ENCODE results near the gene NRP2.

The NRP2 gene

GRCh38 chr2:205688417-205689200 is 6.3 kb downstream of the NRP2 start:
- DNase-seq = peak in 1 of 2 experiments; percentile 19

DNA sequence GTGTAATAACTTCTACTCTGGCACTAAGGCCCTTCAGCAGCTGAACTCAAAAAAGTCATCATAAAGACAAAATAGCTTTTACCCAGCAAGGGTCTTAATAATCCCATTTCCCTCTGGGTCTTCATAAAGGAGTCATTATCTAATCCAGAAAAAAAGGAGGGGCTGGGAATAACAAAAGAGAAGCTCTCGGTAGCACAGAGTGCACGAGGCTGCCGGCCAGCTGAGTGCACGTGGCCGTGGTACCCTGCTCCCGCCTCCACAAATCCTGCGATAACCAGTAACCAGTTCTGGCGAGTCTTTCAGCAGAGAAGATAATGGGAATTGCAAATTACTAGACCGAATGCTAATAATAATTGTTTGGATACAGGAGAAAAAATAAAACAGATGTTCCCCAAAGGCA is 7.5 kb downstream of the NRP2 start:
- no peak for DNase-seq

DNA sequence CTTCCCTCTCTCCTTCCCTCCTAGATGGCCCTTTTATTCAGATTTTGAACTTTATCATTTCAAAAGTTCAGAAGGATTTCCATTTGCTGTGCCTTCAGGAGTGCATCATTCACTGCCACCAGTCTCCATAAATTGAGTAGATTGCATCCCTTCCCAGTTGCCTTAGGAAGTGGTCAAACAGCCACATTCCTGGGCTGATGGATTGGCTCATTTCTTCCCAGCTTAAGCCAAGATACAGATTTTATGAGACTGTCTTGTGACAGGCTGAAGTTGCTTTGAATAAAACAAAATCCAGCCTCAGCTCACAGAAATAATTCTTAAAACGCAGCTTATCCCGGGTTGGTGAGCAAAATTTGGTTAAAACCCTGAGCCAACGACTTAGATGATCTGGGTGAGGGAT is 9.8 kb downstream of the NRP2 start:
- DNase-seq = no peak

DNA sequence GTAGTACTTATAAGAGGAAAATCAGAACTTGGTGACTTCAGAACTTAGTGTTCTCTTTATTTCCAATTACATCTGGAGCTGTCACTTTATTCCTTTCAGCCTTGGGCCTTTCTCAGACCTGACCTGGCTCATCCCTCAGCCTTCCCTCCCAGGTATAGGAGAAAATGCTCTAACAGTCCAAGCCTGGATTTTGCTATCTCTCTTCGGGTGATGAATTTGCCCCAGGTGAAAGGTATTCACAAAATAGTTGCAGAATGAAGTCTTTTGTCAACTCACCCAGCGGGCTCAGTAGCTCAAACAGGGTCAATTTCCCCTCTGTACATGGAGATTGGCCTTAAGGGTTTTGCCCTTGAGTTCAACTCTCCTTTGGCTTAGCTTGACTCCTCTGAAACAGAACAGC is 12.0 kb downstream of the NRP2 start:
- no peak for DNase-seq

DNA sequence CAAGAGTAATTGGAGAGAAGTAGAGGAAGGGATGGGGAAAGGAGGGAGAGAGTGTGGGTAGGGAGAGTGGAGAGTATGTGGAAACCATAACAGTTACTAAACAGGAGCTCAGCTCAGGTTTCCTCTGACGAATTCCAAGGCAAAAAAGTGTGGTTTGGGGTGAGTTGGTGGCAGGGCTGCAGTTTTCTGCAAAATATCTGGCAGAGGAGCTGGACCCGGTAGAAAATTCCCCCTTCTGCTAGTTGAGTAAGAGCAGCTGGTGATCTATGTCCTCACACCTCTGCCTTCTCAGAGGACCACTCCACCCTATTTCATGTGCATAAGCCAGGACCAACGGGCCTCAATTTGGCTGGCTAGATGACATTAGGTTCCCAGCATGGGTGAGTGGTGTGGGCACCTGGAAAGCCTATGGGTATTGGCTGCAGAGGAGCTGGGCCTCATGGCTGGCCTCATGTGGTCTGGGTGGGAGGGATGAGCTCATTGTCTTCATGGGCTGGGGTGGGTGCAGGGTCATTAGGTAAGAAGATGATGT is 13.2 kb downstream of the NRP2 start:
- no peak for DNase-seq

- DNase-seq = no peak
These were observed 14.1 kb downstream of the NRP2 start for GRCh38 chr2:205696331-205696926.

GRCh38 chr2:205696927-205697441 is 14.7 kb downstream of the NRP2 start:
- DNase-seq = no peak

DNA sequence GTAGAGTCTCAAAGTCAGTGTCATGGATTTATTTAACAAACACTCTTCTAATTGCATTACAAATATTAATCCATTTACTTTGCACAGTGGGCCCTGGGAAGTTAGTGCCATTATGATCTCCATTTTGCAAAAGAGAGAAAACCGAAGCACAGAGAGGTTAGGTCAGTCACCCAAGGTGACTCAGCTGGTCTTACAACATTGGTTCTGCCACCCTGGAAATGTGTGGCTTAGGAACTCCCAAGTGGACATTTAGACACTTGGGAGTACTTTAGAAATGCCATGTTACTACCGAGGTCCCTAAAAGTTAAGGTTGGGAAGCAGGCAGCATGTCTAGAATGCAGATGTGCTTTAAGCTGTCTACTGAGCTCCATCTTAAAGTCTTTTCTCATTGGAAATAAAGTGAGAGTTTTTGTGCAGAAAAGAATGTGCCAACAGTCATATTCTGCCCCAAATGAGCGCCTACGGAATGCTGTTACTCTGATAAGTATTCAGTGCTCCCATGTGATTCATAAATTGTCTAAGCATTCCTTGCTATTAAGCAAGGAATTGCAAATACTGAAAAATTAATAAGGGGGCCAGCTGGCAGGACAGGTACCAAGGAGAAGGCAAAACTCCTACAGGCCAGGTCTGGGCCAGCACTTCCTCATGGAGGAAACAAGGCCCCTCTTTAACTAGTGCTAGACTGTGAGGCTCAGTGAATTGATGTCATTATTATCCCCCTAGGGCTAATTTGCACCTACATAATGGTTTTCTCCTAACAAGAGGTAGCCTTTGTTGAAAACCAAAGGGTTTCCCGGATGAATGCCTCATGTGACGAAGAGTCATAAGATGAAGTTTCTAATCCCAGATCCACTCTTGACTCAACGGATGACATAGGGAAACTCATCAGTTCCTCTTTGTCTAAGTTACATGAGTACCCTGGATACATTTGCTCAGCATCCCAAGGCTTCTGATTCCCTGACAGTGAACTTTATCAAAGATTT is 16.3 kb downstream of the NRP2 start:
- DNase-seq = no peak

GRCh38 chr2:205699515-205700289 is 17.4 kb downstream of the NRP2 start:
- no peak for DNase-seq

GRCh38 chr2:205700331-205701132 is 18.2 kb downstream of the NRP2 start:
- DNase-seq = no peak

- DNase-seq = no peak
These were observed 19.2 kb downstream of the NRP2 start for GRCh38 chr2:205701509-205701908.

- DNase-seq = no peak
These were observed 20.3 kb downstream of the NRP2 start for GRCh38 chr2:205702576-205702975.

GRCh38 chr2:205703471-205704126 is 21.3 kb downstream of the NRP2 start:
- no peak for DNase-seq

- DNase-seq = peak in 1 of 2 experiments; percentile 29
These were observed 21.9 kb downstream of the NRP2 start for GRCh38 chr2:205704127-205704741.

DNA sequence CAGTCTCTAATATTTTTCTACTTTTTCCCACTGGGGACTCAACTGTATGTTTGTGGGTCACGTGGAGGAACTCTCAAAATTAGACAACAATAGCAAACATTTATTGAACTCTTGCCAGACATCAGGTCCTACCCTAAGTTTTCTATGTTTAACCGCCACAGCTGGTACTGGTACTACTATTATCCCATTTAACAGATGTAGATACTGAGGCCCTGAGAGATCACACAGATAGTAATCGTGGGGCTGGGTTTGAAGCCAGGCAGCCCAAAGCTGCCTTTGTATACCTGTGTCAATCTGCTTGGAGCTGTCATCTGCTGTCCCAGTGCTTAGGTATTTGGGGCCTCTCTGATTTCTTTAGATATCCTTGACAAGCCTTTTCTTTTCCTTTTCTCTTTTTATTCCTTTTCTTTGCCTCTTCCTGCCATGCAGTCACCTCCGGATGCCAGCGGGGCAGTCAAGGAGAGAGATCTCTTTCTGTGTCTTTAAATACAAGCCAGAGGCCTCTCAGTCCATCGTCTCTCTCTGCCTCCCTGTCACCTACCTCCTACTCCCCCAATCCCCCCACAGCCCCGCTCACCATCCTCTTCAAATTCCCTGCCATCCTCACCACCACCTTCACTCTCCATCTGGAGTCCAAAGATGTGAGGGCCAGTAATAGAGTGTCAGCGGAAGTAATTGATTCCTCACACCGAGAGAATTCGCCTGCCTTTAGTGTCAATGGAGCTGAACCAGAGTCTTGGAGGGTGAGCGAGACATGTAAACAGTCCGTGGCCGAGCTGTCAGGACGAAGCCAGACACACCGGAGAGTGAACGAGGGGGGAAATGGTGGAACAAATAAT is 23.4 kb downstream of the NRP2 start:
- DNase-seq = no peak

DNA sequence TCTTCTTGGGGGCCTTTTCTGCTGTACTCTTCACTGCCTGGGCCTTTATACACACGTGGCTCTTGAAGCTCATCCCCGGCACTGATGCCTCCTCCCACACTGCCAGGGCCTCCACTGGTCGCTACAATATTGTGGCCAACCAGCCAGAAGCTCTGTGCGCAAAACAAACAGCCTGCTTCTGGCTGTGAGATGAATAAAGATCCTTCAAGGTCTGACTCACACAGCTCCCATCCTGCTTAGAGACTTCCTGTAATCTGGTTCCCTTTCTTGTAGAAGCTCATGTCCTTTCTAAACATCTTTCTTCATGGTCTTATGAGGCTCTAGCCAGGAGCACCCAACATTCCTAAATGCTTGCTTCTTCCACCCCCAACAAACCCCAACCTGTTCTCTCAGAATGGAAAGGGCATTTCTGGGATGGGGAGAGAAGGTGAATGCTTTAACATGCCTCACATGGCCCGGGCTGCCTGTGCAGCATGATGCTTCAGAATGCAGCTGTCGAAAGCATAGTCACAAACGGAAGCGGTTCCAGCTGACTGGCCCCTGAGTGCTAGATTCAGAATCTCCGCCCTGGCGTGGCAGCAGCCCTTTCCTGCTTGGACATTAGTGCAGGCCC is 24.6 kb downstream of the NRP2 start:
- DNase-seq = peak; percentile 40 to 64

DNA sequence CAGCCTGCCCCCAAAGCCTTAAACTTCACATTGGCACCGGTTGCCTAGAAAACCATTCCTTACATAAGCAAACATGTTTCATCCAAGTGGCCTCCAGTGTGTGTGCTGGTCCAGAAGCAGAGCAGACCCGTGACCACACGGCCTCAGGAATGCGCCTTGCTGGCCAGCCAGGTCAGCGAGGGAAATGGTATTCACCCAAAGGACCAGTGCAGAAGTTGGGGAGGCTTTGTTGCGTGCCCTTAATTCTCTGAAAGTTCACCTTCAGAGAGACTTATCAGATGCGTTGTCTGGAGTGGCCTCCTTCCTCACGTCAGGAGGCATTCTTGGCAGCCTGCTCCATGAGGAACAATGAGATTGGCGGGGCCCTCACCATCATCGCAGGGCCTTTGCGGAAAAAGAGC is 25.9 kb downstream of the NRP2 start:
- no peak for DNase-seq

DNA sequence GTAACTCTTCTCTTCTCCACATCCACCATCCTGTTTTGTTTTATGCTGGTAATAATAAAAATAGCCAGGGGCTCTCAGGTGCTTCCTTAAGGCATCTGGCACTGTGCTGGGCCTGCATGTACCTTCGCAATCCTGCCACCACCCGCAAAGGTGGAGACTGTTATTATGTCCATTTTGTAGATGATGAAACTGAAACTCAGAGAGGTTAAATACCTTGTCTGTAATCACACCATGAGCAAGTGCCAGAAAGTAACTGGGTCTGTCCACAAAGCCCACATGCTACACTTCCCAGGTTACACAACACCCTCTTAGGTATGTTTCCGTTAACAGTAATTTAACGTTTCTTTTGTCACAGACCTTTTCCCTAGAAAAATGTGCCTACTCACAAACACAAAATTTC is 27.0 kb downstream of the NRP2 start:
- DNase-seq = no peak

DNA sequence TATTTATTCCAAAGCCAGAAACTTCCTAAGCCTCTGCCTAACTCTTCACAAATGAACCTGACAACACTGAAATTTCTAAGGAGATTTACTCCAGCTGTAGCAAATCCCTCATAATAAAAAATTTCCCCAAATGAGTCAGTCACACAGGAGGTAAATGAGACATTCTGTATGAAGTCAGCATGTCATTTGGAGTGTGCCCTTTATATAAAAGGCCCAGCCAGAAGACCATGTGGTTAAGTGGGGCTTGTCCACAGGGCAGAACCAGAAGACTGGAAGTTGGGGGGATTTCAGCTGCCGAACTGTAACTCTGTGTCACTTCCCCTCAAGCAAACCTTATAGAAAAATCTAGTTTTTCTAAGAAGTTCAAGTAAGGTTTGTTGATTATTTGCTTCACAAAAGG is 30.2 kb downstream of the NRP2 start:
- no peak for DNase-seq

All from NCI-H446 (cell line).